UCSD-AML1 (cell line): ENCODE data around the gene NPL.

Experiments used
- DNase-seq: peaks from one replicate; lab custom pipeline; 2025; ENCODE audit not compliant: unreplicated experiment; lab: John Stamatoyannopoulos, UW

NPL gene

DNA sequence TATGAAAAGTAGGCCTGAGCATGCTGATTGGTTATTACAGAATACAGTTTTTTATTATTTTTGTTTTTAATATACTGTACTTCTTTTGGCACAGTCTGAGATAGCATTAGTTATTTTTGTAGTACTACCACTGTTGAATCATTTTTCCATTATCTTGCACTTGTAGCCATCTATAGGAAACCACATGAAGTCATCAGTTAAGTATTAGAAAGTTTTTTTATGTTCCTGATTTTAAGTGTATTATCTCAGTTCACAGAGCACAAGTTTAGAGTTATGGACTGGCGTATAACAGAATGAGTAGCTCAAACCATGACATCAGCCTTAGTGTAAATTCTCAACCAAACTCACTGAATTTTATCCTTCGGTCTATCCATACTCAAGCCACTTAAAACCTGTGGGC, 72.4 kb downstream of the NPL start:
- DNase-seq, result no peak

DNA sequence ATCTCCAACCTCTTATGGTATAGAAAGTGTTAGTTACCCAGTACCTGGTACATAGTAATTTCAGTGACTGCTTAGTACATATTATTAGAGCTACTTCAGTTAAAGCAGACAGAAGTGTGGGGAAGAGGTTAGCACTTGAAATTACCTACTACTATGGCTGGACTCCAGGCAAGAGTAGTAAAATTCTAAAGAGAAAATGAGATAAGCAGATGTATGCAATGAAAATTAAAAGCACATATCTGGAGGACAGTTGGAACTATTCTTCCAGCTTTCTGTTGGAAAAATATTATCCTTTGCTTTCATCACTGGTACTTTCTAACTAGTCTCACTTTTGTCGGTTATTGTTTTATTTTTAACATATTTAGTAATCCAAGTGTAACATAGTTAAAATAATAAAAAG, 73.3 kb downstream of the NPL start:
- DNase-seq, result no peak

DNA sequence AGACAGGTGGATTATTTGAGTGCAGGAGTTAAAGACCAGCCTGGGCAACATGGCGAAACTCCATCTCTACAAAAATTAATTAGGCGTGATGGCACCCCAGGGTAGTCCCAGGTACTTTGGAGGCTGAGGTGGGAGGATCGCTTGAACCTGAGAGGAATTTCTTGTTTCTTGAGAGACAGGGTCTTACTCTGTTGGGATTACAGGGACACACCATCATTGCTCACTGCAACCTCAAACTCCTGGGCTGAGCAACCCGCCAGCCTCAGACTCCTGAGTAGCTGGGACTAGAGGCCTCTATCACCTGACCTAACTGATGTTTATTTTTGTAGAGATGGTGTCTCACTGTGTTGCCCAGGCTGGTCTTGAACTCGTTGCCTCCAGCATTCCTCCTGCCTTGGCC, 74.4 kb downstream of the NPL start:
- no peak for DNase-seq

DNA sequence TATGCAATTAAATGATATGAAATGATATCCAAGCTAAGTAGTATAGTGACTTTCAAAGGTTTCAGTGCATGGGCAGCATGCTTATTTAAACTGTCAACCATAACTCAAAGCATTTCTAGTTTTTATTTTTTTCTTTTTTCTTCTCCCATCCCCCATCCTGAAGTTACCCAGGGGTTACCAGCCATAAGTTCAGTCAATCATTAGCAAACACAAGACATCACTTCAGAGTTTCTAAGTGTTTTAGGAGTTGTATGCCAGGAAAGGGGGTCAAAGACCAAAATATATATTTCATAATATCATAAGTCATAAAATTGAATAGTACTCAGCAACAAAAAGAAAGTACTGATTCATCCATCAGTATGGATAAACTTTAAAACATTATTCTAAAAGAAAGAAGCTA, 78.3 kb downstream of the NPL start:
- no peak for DNase-seq

DNA sequence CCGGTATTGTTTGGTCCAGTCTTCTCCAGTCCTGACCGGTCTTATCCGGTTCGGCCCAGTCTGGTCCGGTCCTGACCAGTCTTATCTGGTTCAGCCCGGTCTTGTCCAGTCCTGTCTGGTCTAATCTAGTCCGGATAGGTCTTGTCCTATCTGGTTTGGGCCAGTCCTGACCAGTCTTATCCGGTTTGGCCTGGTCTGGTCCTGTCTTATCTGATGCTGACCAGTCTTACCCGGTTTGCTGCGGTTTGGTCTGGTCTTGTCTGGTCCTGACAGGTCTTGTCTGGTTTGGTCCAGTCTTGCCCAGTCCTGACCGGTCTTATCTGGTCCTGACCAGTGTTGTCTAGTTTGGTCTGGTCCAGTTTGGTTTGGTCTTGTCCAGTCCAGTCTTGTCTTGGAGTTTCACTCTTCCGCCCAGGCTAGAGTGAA, 79.7 kb downstream of the NPL start:
- no peak for DNase-seq

DNA sequence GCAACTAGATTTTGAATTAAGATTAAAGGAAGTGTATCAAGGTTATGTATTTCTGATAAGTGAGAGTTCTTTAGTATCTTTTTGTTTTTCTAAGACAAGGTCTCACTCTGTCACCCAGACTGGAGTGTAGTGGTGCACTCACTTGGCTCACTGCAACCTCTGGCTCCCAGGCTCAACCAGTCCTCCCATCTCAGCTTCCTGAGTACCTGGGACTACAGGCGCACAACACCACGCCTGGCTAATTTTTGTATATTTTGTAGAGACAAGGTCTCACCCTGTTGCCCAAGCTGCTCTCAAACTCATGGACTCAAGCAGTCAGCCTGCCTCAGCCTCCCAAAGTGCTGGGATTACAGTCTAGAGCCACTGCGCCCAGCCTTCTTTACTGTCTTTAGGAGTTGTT, 83.3 kb downstream of the NPL start:
- DNase-seq, result no peak

DNA sequence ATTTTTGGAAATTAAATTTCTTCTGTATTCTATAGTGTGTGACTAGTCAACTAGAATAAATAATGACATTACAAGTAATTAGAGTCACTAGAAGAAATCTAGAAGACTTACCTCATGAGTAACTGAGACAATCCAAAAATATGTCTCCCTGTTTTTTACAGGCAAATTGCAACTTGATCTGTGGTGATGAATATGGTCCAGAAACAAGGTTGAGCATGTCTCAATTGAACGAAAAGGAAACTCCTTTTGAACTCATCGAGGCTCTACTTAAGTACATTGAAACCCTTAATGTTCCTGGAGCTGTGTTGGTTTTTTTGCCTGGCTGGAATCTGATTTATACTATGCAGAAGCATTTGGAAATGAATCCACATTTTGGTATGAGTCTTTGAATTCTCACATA, 86.3 kb downstream of the NPL start:
- no peak for DNase-seq

DNA sequence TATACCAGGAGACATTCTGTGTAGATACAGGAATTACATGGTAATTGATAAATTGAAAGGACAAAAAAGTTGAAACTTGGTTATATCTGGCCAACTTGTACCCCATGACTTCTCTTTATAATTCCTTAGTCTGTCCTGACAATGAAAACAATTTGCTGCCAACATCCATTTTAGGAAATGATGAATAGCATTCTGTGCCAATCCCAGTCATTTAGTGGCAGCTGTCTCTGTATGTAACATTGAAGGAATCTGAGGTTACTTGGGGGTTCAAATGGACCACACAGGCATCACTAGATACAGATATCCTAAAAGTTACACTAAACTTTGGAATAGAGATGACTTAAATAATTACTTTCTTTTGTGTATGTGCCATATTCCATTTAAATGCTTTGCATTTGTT, 87.8 kb downstream of the NPL start:
- DNase-seq, result no peak

DNA sequence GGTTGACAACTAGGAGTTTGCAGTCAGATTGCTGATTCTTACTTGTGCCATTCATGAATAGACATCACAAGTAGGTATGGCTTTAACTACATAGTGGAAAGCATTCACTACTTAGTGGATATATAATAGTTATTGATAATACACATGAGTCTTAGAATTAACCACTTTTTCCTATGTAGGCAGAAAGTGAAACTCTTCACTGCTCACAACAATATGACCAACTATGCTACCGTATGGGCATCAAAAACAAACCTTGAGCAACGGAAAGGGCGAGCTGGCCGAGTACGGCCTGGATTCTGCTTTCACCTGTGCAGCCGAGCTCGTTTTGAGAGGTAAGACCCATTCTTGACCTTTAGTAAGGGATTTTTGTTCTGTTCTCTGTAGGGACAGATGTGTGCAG, 88.3 kb downstream of the NPL start:
- no peak for DNase-seq
